Astrocyte (in vitro differentiated cells and primary cell): ENCODE measurements around the gene MBLAC1. TPM values are rescaled to one million over a fixed set of nuclear protein-coding genes. Genes with fewer than 3 reads are reported as not detected.
"Not testable (repeated sequence)": the region's sequence is repeated elsewhere in the genome, so short reads cannot be mapped to it uniquely, and the experiment has no call there.

ENCODE experiments used
- DNase-seq: peaks from one replicate; pipeline ENCODE4 v3.0.0-alpha.2; 2010; ENCODE audit warnings: low read depth
- FAIRE-seq: peaks from 2 replicates; lab custom pipeline; 2011; peaks lifted over from hg19 to GRCh38; lab: Jason Lieb, UNC
- H2AFZ ChIP-seq: 2 replicates; pipeline ENCODE4 v1.6.0; 2012; ENCODE audit warnings: low read depth, low read length, inconsistent platforms
- H3K27ac ChIP-seq: 2 replicates; pipeline ENCODE4 v1.5.1; 2011; ENCODE audit warnings: low read depth, low read length, inconsistent platforms
- H3K27me3 ChIP-seq: 2 replicates; pipeline ENCODE4 v1.6.0; 2011; ENCODE audit warnings: low read length, inconsistent platforms; ENCODE audit not compliant: insufficient read depth
- H3K36me3 ChIP-seq: 2 replicates; pipeline ENCODE4 v1.5.1; 2011; ENCODE audit warnings: low read length, inconsistent platforms; ENCODE audit not compliant: insufficient read depth
- H3K4me1 ChIP-seq: 2 replicates; pipeline ENCODE4 v1.5.1; 2011; ENCODE audit warnings: low read length, inconsistent platforms; ENCODE audit not compliant: insufficient read depth
- H3K4me2 ChIP-seq: 2 replicates; pipeline ENCODE4 v1.6.0; 2012; ENCODE audit warnings: low read length, inconsistent platforms
- H3K4me3 ChIP-seq: 2 replicates; pipeline ENCODE4 v1.5.1; 2011; ENCODE audit warnings: low read depth, mild to moderate bottlenecking, low read length, inconsistent platforms; ENCODE audit not compliant: insufficient read depth
- H3K79me2 ChIP-seq: 2 replicates; pipeline ENCODE4 v1.6.0; 2012; ENCODE audit warnings: mild to moderate bottlenecking, low read length, inconsistent platforms; ENCODE audit not compliant: insufficient read depth
- H3K9ac ChIP-seq: 2 replicates; pipeline ENCODE4 v1.6.0; 2012; ENCODE audit warnings: mild to moderate bottlenecking, low read length, inconsistent platforms
- H3K9me3 ChIP-seq: 2 replicates; pipeline ENCODE4 v1.5.1; 2012; ENCODE audit warnings: low read depth, mild to moderate bottlenecking, low read length, inconsistent platforms; ENCODE audit not compliant: insufficient read depth
- H4K20me1 ChIP-seq: 2 replicates; pipeline ENCODE4 v1.6.0; 2012; ENCODE audit warnings: low read length, inconsistent platforms; ENCODE audit not compliant: insufficient read depth
- H3K27ac Mint-ChIP-seq: one replicate; pipeline ENCODE4 v1.8.0; 2021; ENCODE audit warnings: mild to moderate bottlenecking, mixed read lengths; ENCODE audit not compliant: unreplicated experiment
- H3K27me3 Mint-ChIP-seq: one replicate; pipeline ENCODE4 v1.8.0; 2021; ENCODE audit warnings: low read depth, mixed read lengths; ENCODE audit not compliant: unreplicated experiment
- H3K36me3 Mint-ChIP-seq: one replicate; pipeline ENCODE4 v1.8.0; 2021; ENCODE audit warnings: low read depth, mixed read lengths; ENCODE audit not compliant: unreplicated experiment
- H3K4me1 Mint-ChIP-seq: one replicate; pipeline ENCODE4 v1.8.0; 2021; ENCODE audit warnings: low read depth, mixed read lengths; ENCODE audit not compliant: unreplicated experiment
- H3K4me3 Mint-ChIP-seq: one replicate; pipeline ENCODE4 v1.8.0; 2021; ENCODE audit warnings: mild to moderate bottlenecking, moderate library complexity, mixed read lengths; ENCODE audit not compliant: unreplicated experiment
- H3K9me3 Mint-ChIP-seq: one replicate; pipeline ENCODE4 v1.8.0; 2021; ENCODE audit warnings: mild to moderate bottlenecking, mixed read lengths; ENCODE audit not compliant: unreplicated experiment
- EZH2 ChIP-seq: IDR thresholded peaks from 2 replicates; pipeline ENCODE4 v1.6.1; 2012; ENCODE audit warnings: mild to moderate bottlenecking, low read length, inconsistent platforms; ENCODE audit not compliant: insufficient read depth
- total RNA-seq: library from RNA; stranded (reverse); gene quantifications from 2 replicates; pipeline ENCODE4 v1.2.1, GENCODE V29; 2021
- TF ChIP-seq, protein P1 (sequence below): IDR thresholded peaks from 2 replicates; pipeline ENCODE4 v1.5.1; 2011; ENCODE audit warnings: low read depth, mild to moderate bottlenecking, inconsistent platforms, low read length, moderate library complexity; ENCODE audit not compliant: insufficient read depth

MBLAC1 gene
- total RNA-seq, 1 donor from 2014 or later, result 2.7 TPM

DNA sequence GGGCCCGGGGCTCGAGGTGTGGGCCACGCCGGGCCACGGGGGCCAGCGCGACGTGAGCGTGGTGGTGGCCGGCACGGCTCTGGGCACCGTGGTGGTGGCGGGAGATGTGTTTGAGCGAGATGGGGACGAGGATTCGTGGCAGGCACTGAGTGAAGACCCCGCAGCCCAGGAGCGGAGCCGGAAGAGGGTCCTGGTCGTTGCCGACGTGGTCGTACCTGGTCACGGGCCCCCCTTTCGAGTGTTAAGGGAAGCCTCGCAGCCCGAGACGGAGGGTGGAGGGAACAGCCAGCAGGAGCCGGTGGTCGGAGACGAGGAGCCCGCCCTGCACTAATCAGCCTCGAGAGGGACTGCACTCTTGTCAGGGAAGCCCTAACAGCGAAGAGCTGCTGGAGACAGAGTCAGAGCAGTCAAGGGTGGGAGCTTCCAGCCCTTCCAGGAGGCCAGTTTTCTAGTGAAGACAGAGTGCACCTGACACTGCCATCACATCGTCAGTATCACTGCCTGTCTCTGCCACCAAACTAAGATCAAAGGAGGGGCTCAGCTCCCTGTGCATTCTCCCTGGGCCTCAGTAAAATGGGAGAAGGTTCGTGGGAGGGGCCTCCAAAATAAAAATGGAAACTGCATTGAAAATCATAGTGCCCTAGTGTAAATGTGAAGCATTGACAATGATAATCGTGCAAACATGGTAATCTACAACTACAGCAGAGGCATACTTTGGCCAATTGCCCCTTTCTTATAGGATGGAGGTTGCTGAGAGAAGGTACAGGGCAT, 1.3 kb downstream of the MBLAC1 start:
- Mint-ChIP-seq H3K4me1 (no peaks in the 10 kb centered on the region), H3K4me3 (peak overlapping the region; percentile 81), H3K36me3 (peaks cover 6% of the 10 kb centered on the region), H3K27ac (no peak overlapping the region), H3K9me3 (no peaks in the 10 kb centered on the region), H3K27me3 (peaks cover 4% of the 10 kb centered on the region)
- H3K4me3 ChIP-seq, result peak overlapping the region; percentile 94
- peak overlapping the region; percentile 95 for H3K9ac ChIP-seq
- H3K27ac ChIP-seq, result peak overlapping the region; percentile 95
- H2AFZ ChIP-seq, result peak overlapping the region; percentile 97
- no peaks in the 10 kb centered on the region for H3K27me3 ChIP-seq
- no peak for DNase-seq
- TF ChIP-seq, protein P1, sequence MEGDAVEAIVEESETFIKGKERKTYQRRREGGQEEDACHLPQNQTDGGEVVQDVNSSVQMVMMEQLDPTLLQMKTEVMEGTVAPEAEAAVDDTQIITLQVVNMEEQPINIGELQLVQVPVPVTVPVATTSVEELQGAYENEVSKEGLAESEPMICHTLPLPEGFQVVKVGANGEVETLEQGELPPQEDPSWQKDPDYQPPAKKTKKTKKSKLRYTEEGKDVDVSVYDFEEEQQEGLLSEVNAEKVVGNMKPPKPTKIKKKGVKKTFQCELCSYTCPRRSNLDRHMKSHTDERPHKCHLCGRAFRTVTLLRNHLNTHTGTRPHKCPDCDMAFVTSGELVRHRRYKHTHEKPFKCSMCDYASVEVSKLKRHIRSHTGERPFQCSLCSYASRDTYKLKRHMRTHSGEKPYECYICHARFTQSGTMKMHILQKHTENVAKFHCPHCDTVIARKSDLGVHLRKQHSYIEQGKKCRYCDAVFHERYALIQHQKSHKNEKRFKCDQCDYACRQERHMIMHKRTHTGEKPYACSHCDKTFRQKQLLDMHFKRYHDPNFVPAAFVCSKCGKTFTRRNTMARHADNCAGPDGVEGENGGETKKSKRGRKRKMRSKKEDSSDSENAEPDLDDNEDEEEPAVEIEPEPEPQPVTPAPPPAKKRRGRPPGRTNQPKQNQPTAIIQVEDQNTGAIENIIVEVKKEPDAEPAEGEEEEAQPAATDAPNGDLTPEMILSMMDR, result no peak
- TF ChIP-seq EZH2, result no peak
- no peaks in the 10 kb centered on the region for H4K20me1 ChIP-seq
- H3K79me2 ChIP-seq, result peaks cover 5% of the 10 kb centered on the region
- peaks cover 19% of the 10 kb centered on the region for H3K4me1 ChIP-seq
- no peak for FAIRE-seq
- H3K36me3 ChIP-seq, result no peaks in the 10 kb centered on the region
- H3K9me3 ChIP-seq, result no peaks in the 10 kb centered on the region
- H3K4me2 ChIP-seq, result peak overlapping the region; percentile 99

DNA sequence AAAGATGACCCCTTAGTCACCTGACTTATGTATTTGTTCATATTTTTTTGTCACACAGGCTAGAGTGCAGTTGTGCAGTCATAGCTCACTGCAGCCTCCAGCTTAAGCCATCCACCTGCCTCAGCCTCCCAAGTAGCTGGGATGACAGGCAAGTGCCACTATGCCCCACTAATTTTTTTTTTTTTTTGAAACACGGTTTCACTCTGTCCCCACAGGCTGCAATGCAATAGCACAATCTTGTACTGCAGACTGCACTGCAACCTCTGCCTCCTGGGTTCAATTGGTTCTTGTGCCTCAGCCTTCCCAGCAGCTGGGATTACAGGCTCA, 1.8 kb downstream of the MBLAC1 start:
- H3K4me3 ChIP-seq, result no peak overlapping the region
- no peaks in the 10 kb centered on the region for H3K36me3 ChIP-seq
- H3K9ac ChIP-seq, result no peak overlapping the region
- H2AFZ ChIP-seq, result no peak overlapping the region
- H3K4me3 Mint-ChIP-seq, result peak overlapping the region; percentile 81
- H4K20me1 ChIP-seq, result no peaks in the 10 kb centered on the region
- H3K27me3 ChIP-seq, result no peaks in the 10 kb centered on the region
- no peak for TF ChIP-seq EZH2
- TF ChIP-seq, protein P1, result no peak
- no peaks in the 10 kb centered on the region for H3K9me3 ChIP-seq
- DNase-seq (no peak), FAIRE-seq (no peak)
- no peak overlapping the region for H3K27ac ChIP-seq
- peak overlapping the region; percentile 99 for H3K4me2 ChIP-seq
- peaks cover 19% of the 10 kb centered on the region for H3K4me1 ChIP-seq
- no peaks in the 10 kb centered on the region for H3K4me1 Mint-ChIP-seq
- H3K27ac Mint-ChIP-seq, result no peak overlapping the region
- H3K36me3 Mint-ChIP-seq, result peaks cover 6% of the 10 kb centered on the region
- H3K27me3 Mint-ChIP-seq, result peaks cover 4% of the 10 kb centered on the region
- H3K79me2 ChIP-seq, result peaks cover 5% of the 10 kb centered on the region
- no peaks in the 10 kb centered on the region for H3K9me3 Mint-ChIP-seq

DNA sequence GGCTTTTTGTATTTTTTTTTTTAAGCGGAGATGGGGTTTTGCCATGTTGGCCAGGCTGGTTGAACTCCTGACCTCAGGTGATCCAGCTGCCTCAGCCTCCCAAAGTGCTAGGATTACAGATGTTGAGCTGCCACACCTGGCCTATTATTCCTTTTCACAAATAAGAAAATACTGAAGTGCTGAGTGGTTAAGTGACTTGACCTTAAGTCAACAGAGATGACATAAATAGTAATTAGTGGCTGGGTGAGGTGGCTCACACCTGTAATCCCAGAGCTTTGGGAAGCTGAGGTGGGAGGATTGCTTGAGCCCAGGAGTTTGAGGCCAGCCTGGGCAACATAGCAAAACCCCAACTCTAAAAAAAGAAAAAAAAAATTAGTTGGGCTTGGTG, 3.4 kb downstream of the MBLAC1 start:
- H3K27ac Mint-ChIP-seq, H3K79me2 ChIP-seq, H3K4me3 Mint-ChIP-seq, H3K4me1 Mint-ChIP-seq, H3K27me3 ChIP-seq, H3K4me2 ChIP-seq, H3K9ac ChIP-seq, DNase-seq, H2AFZ ChIP-seq, H3K27ac ChIP-seq, H3K27me3 Mint-ChIP-seq, H3K9me3 Mint-ChIP-seq, H4K20me1 ChIP-seq, H3K36me3 ChIP-seq, H3K9me3 ChIP-seq, FAIRE-seq, H3K36me3 Mint-ChIP-seq, H3K4me3 ChIP-seq: not testable (repeated sequence)
- H3K4me1 ChIP-seq, result peaks cover 19% of the 10 kb centered on the region
